Mammary epithelial cell (primary cell): ENCODE measurements around the gene FSTL1.

Experiments
- EZH2 ChIP-seq: IDR thresholded peaks from 2 replicates; pipeline ENCODE4 v1.6.1; 2012; ENCODE audit warnings: low read length, inconsistent platforms, borderline replicate concordance
- TF ChIP-seq, protein P1 (sequence below), 2 donors: IDR thresholded peaks in 1 of 2; conservative IDR thresholded peaks in 1 of 2; 2 replicates each; pipeline ENCODE4 v1.5.1; 2011 to 2012; ENCODE audit warnings: inconsistent platforms in 2 of 2, low read length in 2 of 2, mild to moderate bottlenecking in 2 of 2, control low read depth in 1 of 2, low read depth in 1 of 2; ENCODE audit not compliant: insufficient read depth in 1 of 2; ENCODE audit errors: extremely low read depth in 1 of 2

DNA sequence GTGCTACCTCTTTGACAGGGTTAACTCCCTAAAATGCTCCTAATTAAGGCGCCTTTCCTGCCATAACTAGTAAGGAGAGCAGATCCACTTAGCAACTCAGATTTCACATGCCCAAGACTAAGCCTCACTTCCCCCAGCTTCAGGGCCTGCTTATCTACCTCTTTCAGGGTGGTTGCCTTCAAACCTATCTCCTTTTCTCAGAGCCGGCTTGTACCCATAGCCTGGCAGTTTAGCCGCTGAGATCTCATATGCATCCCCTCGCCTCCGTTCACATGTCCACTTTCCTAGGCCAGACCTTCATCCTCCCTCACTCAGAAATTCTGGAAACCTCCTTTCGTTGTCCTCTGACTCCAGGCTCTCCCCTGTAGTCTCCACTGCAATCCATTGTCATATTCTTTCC, 1.0 kb upstream of the FSTL1 start:
- TF ChIP-seq, protein P1, sequence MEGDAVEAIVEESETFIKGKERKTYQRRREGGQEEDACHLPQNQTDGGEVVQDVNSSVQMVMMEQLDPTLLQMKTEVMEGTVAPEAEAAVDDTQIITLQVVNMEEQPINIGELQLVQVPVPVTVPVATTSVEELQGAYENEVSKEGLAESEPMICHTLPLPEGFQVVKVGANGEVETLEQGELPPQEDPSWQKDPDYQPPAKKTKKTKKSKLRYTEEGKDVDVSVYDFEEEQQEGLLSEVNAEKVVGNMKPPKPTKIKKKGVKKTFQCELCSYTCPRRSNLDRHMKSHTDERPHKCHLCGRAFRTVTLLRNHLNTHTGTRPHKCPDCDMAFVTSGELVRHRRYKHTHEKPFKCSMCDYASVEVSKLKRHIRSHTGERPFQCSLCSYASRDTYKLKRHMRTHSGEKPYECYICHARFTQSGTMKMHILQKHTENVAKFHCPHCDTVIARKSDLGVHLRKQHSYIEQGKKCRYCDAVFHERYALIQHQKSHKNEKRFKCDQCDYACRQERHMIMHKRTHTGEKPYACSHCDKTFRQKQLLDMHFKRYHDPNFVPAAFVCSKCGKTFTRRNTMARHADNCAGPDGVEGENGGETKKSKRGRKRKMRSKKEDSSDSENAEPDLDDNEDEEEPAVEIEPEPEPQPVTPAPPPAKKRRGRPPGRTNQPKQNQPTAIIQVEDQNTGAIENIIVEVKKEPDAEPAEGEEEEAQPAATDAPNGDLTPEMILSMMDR (conservative IDR thresholded peaks at IDR 0.05 in 1 of 2, IDR thresholded peaks at IDR 0.05 in 1 of 2; ENCODE audit: extremely low read depth in 1 of 2, insufficient read depth in 1 of 2, low read depth in 1 of 2, low read length in 2 of 2) = no peak
- no peak for TF ChIP-seq EZH2
